ENCODE measurements around the gene LCE2C.
"Not testable (repeated sequence)": the region's sequence is repeated elsewhere in the genome, so short reads cannot be mapped to it uniquely, and the experiment has no call there.

GRCh38 chr1:152666171-152666570 lies 8.9 kb upstream of the LCE2C start:
- not testable (repeated sequence) for TF ChIP-seq EP300, CTCF, POLR2AphosphoS5, POLR2A (IDR thresholded peaks at IDR 0.05)
